K562 (cell line): ENCODE results near the gene SLC16A1. TPM values are rescaled to one million over a fixed set of nuclear protein-coding genes. Genes with fewer than 3 reads are reported as not detected.

Source experiments
- ATF7 ChIP-seq: fragments of 450-650 bp; IDR thresholded peaks from 2 replicates; pipeline ENCODE4 v1.7.1; 2014; ENCODE audit warnings: mild to moderate bottlenecking, moderate library complexity
- FOXJ3 ChIP-seq: sonication (generic); formaldehyde crosslinking; IDR thresholded peaks from 2 replicates; pipeline ENCODE4 v1.4.0; 2020; ENCODE audit warnings: mild to moderate bottlenecking, missing genetic modification reagents
- MED1 ChIP-seq: sonication (generic); formaldehyde crosslinking; IDR thresholded peaks from 2 replicates; pipeline ENCODE4 v1.8.1; 2023; ENCODE audit warnings: missing genetic modification reagents, borderline replicate concordance
- RBM39 ChIP-seq: fragments of 200-400 bp; formaldehyde crosslinking; optimal IDR thresholded peaks from 2 replicates; pipeline ENCODE3; 2018; ENCODE audit warnings: low read depth, low read length
- polyA plus RNA-seq, 8 experiments: library from polyadenylated mRNA; depleted of rRNA in 4 of 8; stranded (reverse) in 5 of 8; unstranded in 3 of 8; fragments of >200 nt; fragmentation: Nextera tagmentation in 2 of 8; fragmentation: Illumina TruSeq in 1 of 8; extraction: Ambion mirVana in 2 of 8; extraction: Trizol in 1 of 8; gene quantifications; 2 replicates each; pipeline versions ENCODE4 v1.2.1 to v1.2.3, GENCODE V29; 2011 to 2014; ENCODE audit warnings: inconsistent platforms in 1 of 8, missing spikeins in 1 of 8
- total RNA-seq, 7 experiments: library from RNA; depleted of rRNA in 6 of 7; stranded (reverse); fragments of >200 nt in 6 of 7; fragmentation: Illumina TruSeq in 2 of 7; extraction: Trizol in 2 of 7; gene quantifications; 2 replicates each; pipeline versions ENCODE4 v1.2.1 to v1.2.3, GENCODE V29; 2011 to 2021; ENCODE audit warnings: low replicate concordance in 1 of 7
- TF ChIP-seq, protein P1 (sequence below): fragments of 450-650 bp; IDR thresholded peaks from 2 replicates; pipeline ENCODE4 v1.6.1; 2018; ENCODE audit warnings: mild to moderate bottlenecking, low read depth; ENCODE audit not compliant: partially characterized antibody
- TF ChIP-seq, protein P2 (sequence below): fragments of 200-600 bp; sonication (generic); IDR thresholded peaks from one replicate; pipeline ENCODE4 v1.6.1; 2012; ENCODE audit warnings: mild to moderate bottlenecking, low read depth, low read length, inconsistent platforms
- TF ChIP-seq, protein P3 (sequence below): IDR thresholded peaks from 3 replicates; pipeline ENCODE4 v1.6.1; 2011; ENCODE audit warnings: borderline replicate concordance, mild to moderate bottlenecking; ENCODE audit not compliant: insufficient read length, insufficient read depth
- TF ChIP-seq, protein P4 (sequence below), 2 experiments: IDR thresholded peaks; 2 replicates each; pipeline ENCODE4 v1.6.1; 2011; ENCODE audit warnings: borderline replicate concordance in 1 of 2, control low read depth in 1 of 2, low read depth in 1 of 2, low read length in 1 of 2, mild to moderate bottlenecking in 1 of 2, mixed read lengths in 1 of 2, moderate library complexity in 1 of 2; ENCODE audit not compliant: insufficient read depth in 1 of 2, insufficient read length in 1 of 2, poor library complexity in 1 of 2, severe bottlenecking in 1 of 2; ENCODE audit errors: extremely low read depth in 1 of 2
- TF ChIP-seq, protein P5 (sequence below): fragments of 450-650 bp; formaldehyde crosslinking; IDR thresholded peaks from 2 replicates; pipeline ENCODE4 v1.4.0; 2020; ENCODE audit warnings: mild to moderate bottlenecking, moderate library complexity

SLC16A1 gene
- total and polyA plus RNA-seq, 9 of the 15 experiments (the other 6 are each of a cell fraction or from before 2014, with no cell fraction given) = 73.1 to 244 (median 117) TPM

DNA sequence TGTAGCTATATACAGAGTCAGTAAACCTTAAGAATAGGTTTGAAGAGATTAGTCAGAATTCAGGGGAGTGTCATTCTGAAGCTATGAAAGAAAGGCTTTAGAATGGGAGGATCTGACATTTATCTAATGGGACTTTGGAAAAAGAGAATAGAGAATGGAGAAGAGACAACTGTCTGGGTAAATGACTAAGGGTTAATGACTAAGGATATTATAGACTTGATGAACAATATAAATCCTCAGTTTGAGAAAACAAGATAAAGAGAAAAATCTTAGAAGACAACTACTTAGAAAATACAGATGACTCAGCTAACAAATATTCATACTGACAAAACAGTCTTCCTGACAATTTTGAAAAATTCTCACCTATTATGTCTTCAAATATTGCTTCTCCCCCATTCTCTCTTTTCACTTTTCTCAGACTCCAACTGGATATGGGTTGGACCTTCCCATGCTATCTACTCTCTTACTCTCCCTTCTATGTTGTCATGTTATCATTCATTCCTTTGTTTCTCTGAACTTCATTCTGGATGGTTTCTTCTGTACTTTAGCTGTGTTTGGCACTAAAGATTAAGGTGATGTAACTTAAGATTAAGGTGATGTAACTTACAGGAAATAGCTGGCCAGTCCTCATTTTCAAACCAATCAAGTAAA, 20.4 kb downstream of the SLC16A1 start (continued):
- TF ChIP-seq, protein P1, sequence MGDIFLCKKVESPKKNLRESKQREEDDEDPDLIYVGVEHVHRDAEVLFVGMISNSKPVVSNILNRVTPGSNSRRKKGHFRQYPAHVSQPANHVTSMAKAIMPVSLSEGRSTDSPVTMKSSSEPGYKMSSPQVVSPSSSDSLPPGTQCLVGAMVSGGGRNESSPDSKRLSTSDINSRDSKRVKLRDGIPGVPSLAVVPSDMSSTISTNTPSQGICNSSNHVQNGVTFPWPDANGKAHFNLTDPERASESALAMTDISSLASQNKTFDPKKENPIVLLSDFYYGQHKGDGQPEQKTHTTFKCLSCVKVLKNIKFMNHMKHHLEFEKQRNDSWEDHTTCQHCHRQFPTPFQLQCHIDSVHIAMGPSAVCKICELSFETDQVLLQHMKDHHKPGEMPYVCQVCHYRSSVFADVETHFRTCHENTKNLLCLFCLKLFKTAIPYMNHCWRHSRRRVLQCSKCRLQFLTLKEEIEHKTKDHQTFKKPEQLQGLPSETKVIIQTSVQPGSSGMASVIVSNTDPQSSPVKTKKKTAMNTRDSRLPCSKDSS = no peak
- TF ChIP-seq, protein P2, sequence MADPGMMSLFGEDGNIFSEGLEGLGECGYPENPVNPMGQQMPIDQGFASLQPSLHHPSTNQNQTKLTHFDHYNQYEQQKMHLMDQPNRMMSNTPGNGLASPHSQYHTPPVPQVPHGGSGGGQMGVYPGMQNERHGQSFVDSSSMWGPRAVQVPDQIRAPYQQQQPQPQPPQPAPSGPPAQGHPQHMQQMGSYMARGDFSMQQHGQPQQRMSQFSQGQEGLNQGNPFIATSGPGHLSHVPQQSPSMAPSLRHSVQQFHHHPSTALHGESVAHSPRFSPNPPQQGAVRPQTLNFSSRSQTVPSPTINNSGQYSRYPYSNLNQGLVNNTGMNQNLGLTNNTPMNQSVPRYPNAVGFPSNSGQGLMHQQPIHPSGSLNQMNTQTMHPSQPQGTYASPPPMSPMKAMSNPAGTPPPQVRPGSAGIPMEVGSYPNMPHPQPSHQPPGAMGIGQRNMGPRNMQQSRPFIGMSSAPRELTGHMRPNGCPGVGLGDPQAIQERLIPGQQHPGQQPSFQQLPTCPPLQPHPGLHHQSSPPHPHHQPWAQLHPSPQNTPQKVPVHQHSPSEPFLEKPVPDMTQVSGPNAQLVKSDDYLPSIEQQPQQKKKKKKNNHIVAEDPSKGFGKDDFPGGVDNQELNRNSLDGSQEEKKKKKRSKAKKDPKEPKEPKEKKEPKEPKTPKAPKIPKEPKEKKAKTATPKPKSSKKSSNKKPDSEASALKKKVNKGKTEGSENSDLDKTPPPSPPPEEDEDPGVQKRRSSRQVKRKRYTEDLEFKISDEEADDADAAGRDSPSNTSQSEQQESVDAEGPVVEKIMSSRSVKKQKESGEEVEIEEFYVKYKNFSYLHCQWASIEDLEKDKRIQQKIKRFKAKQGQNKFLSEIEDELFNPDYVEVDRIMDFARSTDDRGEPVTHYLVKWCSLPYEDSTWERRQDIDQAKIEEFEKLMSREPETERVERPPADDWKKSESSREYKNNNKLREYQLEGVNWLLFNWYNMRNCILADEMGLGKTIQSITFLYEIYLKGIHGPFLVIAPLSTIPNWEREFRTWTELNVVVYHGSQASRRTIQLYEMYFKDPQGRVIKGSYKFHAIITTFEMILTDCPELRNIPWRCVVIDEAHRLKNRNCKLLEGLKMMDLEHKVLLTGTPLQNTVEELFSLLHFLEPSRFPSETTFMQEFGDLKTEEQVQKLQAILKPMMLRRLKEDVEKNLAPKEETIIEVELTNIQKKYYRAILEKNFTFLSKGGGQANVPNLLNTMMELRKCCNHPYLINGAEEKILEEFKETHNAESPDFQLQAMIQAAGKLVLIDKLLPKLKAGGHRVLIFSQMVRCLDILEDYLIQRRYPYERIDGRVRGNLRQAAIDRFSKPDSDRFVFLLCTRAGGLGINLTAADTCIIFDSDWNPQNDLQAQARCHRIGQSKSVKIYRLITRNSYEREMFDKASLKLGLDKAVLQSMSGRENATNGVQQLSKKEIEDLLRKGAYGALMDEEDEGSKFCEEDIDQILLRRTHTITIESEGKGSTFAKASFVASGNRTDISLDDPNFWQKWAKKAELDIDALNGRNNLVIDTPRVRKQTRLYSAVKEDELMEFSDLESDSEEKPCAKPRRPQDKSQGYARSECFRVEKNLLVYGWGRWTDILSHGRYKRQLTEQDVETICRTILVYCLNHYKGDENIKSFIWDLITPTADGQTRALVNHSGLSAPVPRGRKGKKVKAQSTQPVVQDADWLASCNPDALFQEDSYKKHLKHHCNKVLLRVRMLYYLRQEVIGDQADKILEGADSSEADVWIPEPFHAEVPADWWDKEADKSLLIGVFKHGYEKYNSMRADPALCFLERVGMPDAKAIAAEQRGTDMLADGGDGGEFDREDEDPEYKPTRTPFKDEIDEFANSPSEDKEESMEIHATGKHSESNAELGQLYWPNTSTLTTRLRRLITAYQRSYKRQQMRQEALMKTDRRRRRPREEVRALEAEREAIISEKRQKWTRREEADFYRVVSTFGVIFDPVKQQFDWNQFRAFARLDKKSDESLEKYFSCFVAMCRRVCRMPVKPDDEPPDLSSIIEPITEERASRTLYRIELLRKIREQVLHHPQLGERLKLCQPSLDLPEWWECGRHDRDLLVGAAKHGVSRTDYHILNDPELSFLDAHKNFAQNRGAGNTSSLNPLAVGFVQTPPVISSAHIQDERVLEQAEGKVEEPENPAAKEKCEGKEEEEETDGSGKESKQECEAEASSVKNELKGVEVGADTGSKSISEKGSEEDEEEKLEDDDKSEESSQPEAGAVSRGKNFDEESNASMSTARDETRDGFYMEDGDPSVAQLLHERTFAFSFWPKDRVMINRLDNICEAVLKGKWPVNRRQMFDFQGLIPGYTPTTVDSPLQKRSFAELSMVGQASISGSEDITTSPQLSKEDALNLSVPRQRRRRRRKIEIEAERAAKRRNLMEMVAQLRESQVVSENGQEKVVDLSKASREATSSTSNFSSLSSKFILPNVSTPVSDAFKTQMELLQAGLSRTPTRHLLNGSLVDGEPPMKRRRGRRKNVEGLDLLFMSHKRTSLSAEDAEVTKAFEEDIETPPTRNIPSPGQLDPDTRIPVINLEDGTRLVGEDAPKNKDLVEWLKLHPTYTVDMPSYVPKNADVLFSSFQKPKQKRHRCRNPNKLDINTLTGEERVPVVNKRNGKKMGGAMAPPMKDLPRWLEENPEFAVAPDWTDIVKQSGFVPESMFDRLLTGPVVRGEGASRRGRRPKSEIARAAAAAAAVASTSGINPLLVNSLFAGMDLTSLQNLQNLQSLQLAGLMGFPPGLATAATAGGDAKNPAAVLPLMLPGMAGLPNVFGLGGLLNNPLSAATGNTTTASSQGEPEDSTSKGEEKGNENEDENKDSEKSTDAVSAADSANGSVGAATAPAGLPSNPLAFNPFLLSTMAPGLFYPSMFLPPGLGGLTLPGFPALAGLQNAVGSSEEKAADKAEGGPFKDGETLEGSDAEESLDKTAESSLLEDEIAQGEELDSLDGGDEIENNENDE = no peak
- TF ChIP-seq, protein P3, sequence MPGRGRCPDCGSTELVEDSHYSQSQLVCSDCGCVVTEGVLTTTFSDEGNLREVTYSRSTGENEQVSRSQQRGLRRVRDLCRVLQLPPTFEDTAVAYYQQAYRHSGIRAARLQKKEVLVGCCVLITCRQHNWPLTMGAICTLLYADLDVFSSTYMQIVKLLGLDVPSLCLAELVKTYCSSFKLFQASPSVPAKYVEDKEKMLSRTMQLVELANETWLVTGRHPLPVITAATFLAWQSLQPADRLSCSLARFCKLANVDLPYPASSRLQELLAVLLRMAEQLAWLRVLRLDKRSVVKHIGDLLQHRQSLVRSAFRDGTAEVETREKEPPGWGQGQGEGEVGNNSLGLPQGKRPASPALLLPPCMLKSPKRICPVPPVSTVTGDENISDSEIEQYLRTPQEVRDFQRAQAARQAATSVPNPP = no peak
- TF ChIP-seq, protein P4, sequence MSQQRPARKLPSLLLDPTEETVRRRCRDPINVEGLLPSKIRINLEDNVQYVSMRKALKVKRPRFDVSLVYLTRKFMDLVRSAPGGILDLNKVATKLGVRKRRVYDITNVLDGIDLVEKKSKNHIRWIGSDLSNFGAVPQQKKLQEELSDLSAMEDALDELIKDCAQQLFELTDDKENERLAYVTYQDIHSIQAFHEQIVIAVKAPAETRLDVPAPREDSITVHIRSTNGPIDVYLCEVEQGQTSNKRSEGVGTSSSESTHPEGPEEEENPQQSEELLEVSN (IDR thresholded peaks at IDR 0.05; ENCODE audit: borderline replicate concordance in 1 of 2, extremely low read depth in 1 of 2, insufficient read depth in 1 of 2, insufficient read length in 1 of 2, low read depth in 1 of 2, low read length in 1 of 2, poor library complexity in 1 of 2, severe bottlenecking in 1 of 2) = no peak
- TF ChIP-seq MED1 (CRISPR knock-in tag) (no peak), RBM39 (no peak), FOXJ3 (no peak), ATF7 (peak; percentile 97)
- TF ChIP-seq, protein P5, sequence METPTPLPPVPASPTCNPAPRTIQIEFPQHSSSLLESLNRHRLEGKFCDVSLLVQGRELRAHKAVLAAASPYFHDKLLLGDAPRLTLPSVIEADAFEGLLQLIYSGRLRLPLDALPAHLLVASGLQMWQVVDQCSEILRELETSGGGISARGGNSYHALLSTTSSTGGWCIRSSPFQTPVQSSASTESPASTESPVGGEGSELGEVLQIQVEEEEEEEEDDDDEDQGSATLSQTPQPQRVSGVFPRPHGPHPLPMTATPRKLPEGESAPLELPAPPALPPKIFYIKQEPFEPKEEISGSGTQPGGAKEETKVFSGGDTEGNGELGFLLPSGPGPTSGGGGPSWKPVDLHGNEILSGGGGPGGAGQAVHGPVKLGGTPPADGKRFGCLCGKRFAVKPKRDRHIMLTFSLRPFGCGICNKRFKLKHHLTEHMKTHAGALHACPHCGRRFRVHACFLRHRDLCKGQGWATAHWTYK (CRISPR knock-in tag) = peak; percentile 62; the same call in 1 of the 2 replicates
